HG03354 (cell line): ENCODE measurements around the gene MAP3K5.
"Not testable (repeated sequence)": the region's sequence is repeated elsewhere in the genome, so short reads cannot be mapped to it uniquely, and the experiment has no call there.

ENCODE experiments used
- ATAC-seq: cut with Tn5 transposase; IDR thresholded peaks from one replicate; pipeline ENCODE4 v1.9.1; 2021; ENCODE audit warnings: mild to moderate bottlenecking; ENCODE audit not compliant: unreplicated experiment, poor library complexity, severe bottlenecking

MAP3K5 gene

GRCh38 chr6:136775081-136775480, 17.2 kb downstream of the MAP3K5 start:
- ATAC-seq: no peak

GRCh38 chr6:136774228-136775041, 17.8 kb downstream of the MAP3K5 start:
- no peak for ATAC-seq

- no peak for ATAC-seq
These were observed 18.8 kb downstream of the MAP3K5 start for GRCh38 chr6:136773473-136773796.

- ATAC-seq: peak; percentile 76
These were observed 19.4 kb downstream of the MAP3K5 start for GRCh38 chr6:136772685-136773472.

- ATAC-seq: no peak
These were observed 21.0 kb downstream of the MAP3K5 start for GRCh38 chr6:136771306-136771705.

GRCh38 chr6:136769759-136770158, 22.5 kb downstream of the MAP3K5 start:
- no peak for ATAC-seq

GRCh38 chr6:136769124-136769523, 23.2 kb downstream of the MAP3K5 start:
- no peak for ATAC-seq

- ATAC-seq: no peak
These were observed 24.5 kb downstream of the MAP3K5 start for GRCh38 chr6:136767570-136768309.

- no peak for ATAC-seq
These were observed 25.2 kb downstream of the MAP3K5 start for GRCh38 chr6:136767103-136767502.

- ATAC-seq: no peak
These were observed 26.0 kb downstream of the MAP3K5 start for GRCh38 chr6:136766274-136766673.

- peak; percentile 51 for ATAC-seq
These were observed 27.7 kb downstream of the MAP3K5 start for GRCh38 chr6:136764517-136764993.

GRCh38 chr6:136763716-136764516, 28.4 kb downstream of the MAP3K5 start:
- ATAC-seq: peak; percentile 63

- peak; percentile 38 for ATAC-seq
These were observed 29.0 kb downstream of the MAP3K5 start for GRCh38 chr6:136763255-136763654.

GRCh38 chr6:136762022-136762975, 30.0 kb downstream of the MAP3K5 start:
- no peak for ATAC-seq

GRCh38 chr6:136761227-136761922, 30.9 kb downstream of the MAP3K5 start:
- no peak for ATAC-seq

- not testable (repeated sequence) for ATAC-seq
These were observed 31.5 kb downstream of the MAP3K5 start for GRCh38 chr6:136760781-136761180.

- ATAC-seq: no peak
These were observed 35.1 kb downstream of the MAP3K5 start for GRCh38 chr6:136757150-136757549.

GRCh38 chr6:136754820-136755219, 37.5 kb downstream of the MAP3K5 start:
- no peak for ATAC-seq
